Astrocyte (in vitro differentiated cells and primary cell): Measurements from ENCODE around the gene HNRNPC. TPM values are rescaled to one million over a fixed set of nuclear protein-coding genes. Genes with fewer than 3 reads are reported as not detected.

Experiments
- DNase-seq: peaks from one replicate; pipeline ENCODE4 v3.0.0-alpha.2; 2010; ENCODE audit warnings: low read depth
- FAIRE-seq: peaks from 2 replicates; lab custom pipeline; 2011; peaks lifted over from hg19 to GRCh38; lab: Jason Lieb, UNC
- H2AFZ ChIP-seq: 2 replicates; pipeline ENCODE4 v1.6.0; 2012; ENCODE audit warnings: low read depth, low read length, inconsistent platforms
- H3K27ac ChIP-seq: 2 replicates; pipeline ENCODE4 v1.5.1; 2011; ENCODE audit warnings: low read depth, low read length, inconsistent platforms
- H3K27me3 ChIP-seq: 2 replicates; pipeline ENCODE4 v1.6.0; 2011; ENCODE audit warnings: low read length, inconsistent platforms; ENCODE audit not compliant: insufficient read depth
- H3K36me3 ChIP-seq: 2 replicates; pipeline ENCODE4 v1.5.1; 2011; ENCODE audit warnings: low read length, inconsistent platforms; ENCODE audit not compliant: insufficient read depth
- H3K4me1 ChIP-seq: 2 replicates; pipeline ENCODE4 v1.5.1; 2011; ENCODE audit warnings: low read length, inconsistent platforms; ENCODE audit not compliant: insufficient read depth
- H3K4me2 ChIP-seq: 2 replicates; pipeline ENCODE4 v1.6.0; 2012; ENCODE audit warnings: low read length, inconsistent platforms
- H3K4me3 ChIP-seq: 2 replicates; pipeline ENCODE4 v1.5.1; 2011; ENCODE audit warnings: low read depth, mild to moderate bottlenecking, low read length, inconsistent platforms; ENCODE audit not compliant: insufficient read depth
- H3K79me2 ChIP-seq: 2 replicates; pipeline ENCODE4 v1.6.0; 2012; ENCODE audit warnings: mild to moderate bottlenecking, low read length, inconsistent platforms; ENCODE audit not compliant: insufficient read depth
- H3K9ac ChIP-seq: 2 replicates; pipeline ENCODE4 v1.6.0; 2012; ENCODE audit warnings: mild to moderate bottlenecking, low read length, inconsistent platforms
- H3K9me3 ChIP-seq: 2 replicates; pipeline ENCODE4 v1.5.1; 2012; ENCODE audit warnings: low read depth, mild to moderate bottlenecking, low read length, inconsistent platforms; ENCODE audit not compliant: insufficient read depth
- H4K20me1 ChIP-seq: 2 replicates; pipeline ENCODE4 v1.6.0; 2012; ENCODE audit warnings: low read length, inconsistent platforms; ENCODE audit not compliant: insufficient read depth
- H3K27ac Mint-ChIP-seq: one replicate; pipeline ENCODE4 v1.8.0; 2021; ENCODE audit warnings: mild to moderate bottlenecking, mixed read lengths; ENCODE audit not compliant: unreplicated experiment
- H3K27me3 Mint-ChIP-seq: one replicate; pipeline ENCODE4 v1.8.0; 2021; ENCODE audit warnings: low read depth, mixed read lengths; ENCODE audit not compliant: unreplicated experiment
- H3K36me3 Mint-ChIP-seq: one replicate; pipeline ENCODE4 v1.8.0; 2021; ENCODE audit warnings: low read depth, mixed read lengths; ENCODE audit not compliant: unreplicated experiment
- H3K4me1 Mint-ChIP-seq: one replicate; pipeline ENCODE4 v1.8.0; 2021; ENCODE audit warnings: low read depth, mixed read lengths; ENCODE audit not compliant: unreplicated experiment
- H3K4me3 Mint-ChIP-seq: one replicate; pipeline ENCODE4 v1.8.0; 2021; ENCODE audit warnings: mild to moderate bottlenecking, moderate library complexity, mixed read lengths; ENCODE audit not compliant: unreplicated experiment
- H3K9me3 Mint-ChIP-seq: one replicate; pipeline ENCODE4 v1.8.0; 2021; ENCODE audit warnings: mild to moderate bottlenecking, mixed read lengths; ENCODE audit not compliant: unreplicated experiment
- CTCF ChIP-seq: IDR thresholded peaks from 2 replicates; pipeline ENCODE4 v1.5.1; 2011; ENCODE audit warnings: low read depth, mild to moderate bottlenecking, inconsistent platforms, low read length, moderate library complexity; ENCODE audit not compliant: insufficient read depth
- EZH2 ChIP-seq: IDR thresholded peaks from 2 replicates; pipeline ENCODE4 v1.6.1; 2012; ENCODE audit warnings: mild to moderate bottlenecking, low read length, inconsistent platforms; ENCODE audit not compliant: insufficient read depth
- total RNA-seq: library from RNA; stranded (reverse); gene quantifications from 2 replicates; pipeline ENCODE4 v1.2.1, GENCODE V29; 2021

HNRNPC gene
- total RNA-seq, 1 donor from 2014 or later: 525 TPM

GRCh38 chr14:21200752-21201461 lies 68.3 kb downstream of the HNRNPC start:
- no peak for FAIRE-seq
- Mint-ChIP-seq H3K4me1 (peaks cover 12% of the 10 kb centered on the region), H3K4me3 (no peak overlapping the region), H3K9me3 (no peaks in the 10 kb centered on the region), H3K27ac (no peak overlapping the region), H3K27me3 (no peaks in the 10 kb centered on the region), H3K36me3 (peaks cover 30% of the 10 kb centered on the region)
- Histone ChIP-seq H3K4me2 (no peak overlapping the region), H4K20me1 (peaks cover 63% of the 10 kb centered on the region), H3K4me1 (no peaks in the 10 kb centered on the region), H3K79me2 (no peaks in the 10 kb centered on the region), H3K36me3 (peaks cover 31% of the 10 kb centered on the region), H3K9me3 (no peaks in the 10 kb centered on the region), H3K27me3 (no peaks in the 10 kb centered on the region), H3K4me3 (no peak overlapping the region), H3K27ac (no peak overlapping the region), H2AFZ (no peak overlapping the region), H3K9ac (no peak overlapping the region)
- no peak for TF ChIP-seq EZH2
- no peak for TF ChIP-seq CTCF
- no peak for DNase-seq

GRCh38 chr14:21199611-21200560 lies 69.4 kb downstream of the HNRNPC start:
- TF ChIP-seq EZH2 (no peak), CTCF (no peak)
- DNase-seq (no peak), FAIRE-seq (no peak)
- H2AFZ ChIP-seq: no peak overlapping the region
- Mint-ChIP-seq H3K4me3 (no peak overlapping the region), H3K27ac (no peak overlapping the region), H3K27me3 (no peaks in the 10 kb centered on the region), H3K9me3 (no peaks in the 10 kb centered on the region), H3K36me3 (peaks cover 25% of the 10 kb centered on the region), H3K4me1 (peaks cover 11% of the 10 kb centered on the region)
- H4K20me1 ChIP-seq: peaks cover 53% of the 10 kb centered on the region
- no peaks in the 10 kb centered on the region for H3K4me1 ChIP-seq
- no peak overlapping the region for H3K4me3 ChIP-seq
- peaks cover 23% of the 10 kb centered on the region for H3K36me3 ChIP-seq
- no peak overlapping the region for H3K4me2 ChIP-seq
- H3K9me3 ChIP-seq: no peaks in the 10 kb centered on the region
- no peaks in the 10 kb centered on the region for H3K27me3 ChIP-seq
- no peak overlapping the region for H3K27ac ChIP-seq
- no peak overlapping the region for H3K9ac ChIP-seq
- no peaks in the 10 kb centered on the region for H3K79me2 ChIP-seq
